Hindlimb muscle (tissue), 1 donor: ENCODE data around the gene RNU1-1. TPM values are rescaled to one million over a fixed set of nuclear protein-coding genes. Genes with fewer than 3 reads are reported as not detected.
"Not testable (repeated sequence)": the region's sequence is repeated elsewhere in the genome, so short reads cannot be mapped to it uniquely, and the experiment has no call there.

Source experiments
- DNase-seq: peaks from one replicate; pipeline ENCODE4 v3.0.0-alpha.2; 2013
- polyA plus RNA-seq: library from polyadenylated mRNA; unstranded; fragments of 120-200 nt; gene quantifications from one replicate; pipeline ENCODE4 v1.2.1, GENCODE V29; 2013; ENCODE audit not compliant: insufficient read length

The RNU1-1 gene
- polyA plus RNA-seq, 1 donor = not detected

GRCh38 chr1:16491056-16491675 lies 22.9 kb downstream of the RNU1-1 start:
- no peak for DNase-seq

GRCh38 chr1:16489195-16489880 lies 24.7 kb downstream of the RNU1-1 start:
- not testable (repeated sequence) for DNase-seq

- not testable (repeated sequence) for DNase-seq
Observed at GRCh38 chr1:16487011-16487410, 27.1 kb downstream of the RNU1-1 start.

- DNase-seq = not testable (repeated sequence)
Observed at GRCh38 chr1:16486316-16486715, 27.8 kb downstream of the RNU1-1 start.

- DNase-seq = no peak
Observed at GRCh38 chr1:16484931-16485330, 29.2 kb downstream of the RNU1-1 start.

- DNase-seq = no peak
Observed at GRCh38 chr1:16484501-16484835, 29.6 kb downstream of the RNU1-1 start.

- DNase-seq = not testable (repeated sequence)
Observed at GRCh38 chr1:16483639-16484500, 30.2 kb downstream of the RNU1-1 start.

- DNase-seq = not testable (repeated sequence)
Observed at GRCh38 chr1:16483146-16483545, 30.9 kb downstream of the RNU1-1 start.

- DNase-seq = no peak
Observed at GRCh38 chr1:16478091-16478490, 36.0 kb downstream of the RNU1-1 start.

GRCh38 chr1:16475771-16476770 lies 38.0 kb downstream of the RNU1-1 start:
- not testable (repeated sequence) for DNase-seq

GRCh38 chr1:16474891-16475290 lies 39.2 kb downstream of the RNU1-1 start:
- DNase-seq = not testable (repeated sequence)

- no peak for DNase-seq
Observed at GRCh38 chr1:16474166-16474800, 39.8 kb downstream of the RNU1-1 start.

- no peak for DNase-seq
Observed at GRCh38 chr1:16468558-16468957, 45.5 kb downstream of the RNU1-1 start.

- no peak for DNase-seq
Observed at GRCh38 chr1:16464917-16465625, 49.0 kb downstream of the RNU1-1 start.

Other genes with a start within 250 kb of the RNU1-1 start
- 21.0 TPM for gene FBXO42, start 161.8 kb downstream of the RNU1-1 start, polyA plus RNA-seq
- 88.0 TPM for gene SZRD1, start 147.0 kb downstream of the RNU1-1 start, polyA plus RNA-seq
- 0.30 TPM for gene SPATA21, start 76.9 kb downstream of the RNU1-1 start, polyA plus RNA-seq
- gene NECAP2, start 73.6 kb downstream of the RNU1-1 start, polyA plus RNA-seq = 40.8 TPM
- gene NBPF1, start 99.3 kb upstream of the RNU1-1 start, polyA plus RNA-seq = 215 TPM
- gene RNU1-3, start 152.7 kb upstream of the RNU1-1 start, polyA plus RNA-seq = not detected
- gene RNU1-4, start 226.2 kb upstream of the RNU1-1 start, polyA plus RNA-seq = not detected